ENCODE measurements around the gene HOGA1.
A peak's percentile ranks its signal among the peaks of the same experiment; 100 is the strongest.

- TF ChIP-seq CTCF (IDR thresholded peaks at IDR 0.05; ENCODE audit: insufficient read depth, low read length, poor library complexity, severe bottlenecking) (peak; percentile 70), EZH2phosphoT487 (conservative IDR thresholded peaks at IDR 0.05; ENCODE audit: low read length) (no peak)
Measured at GRCh38 chr10:97572214-97572989, 11.8 kb upstream of the HOGA1 start, which contains the start of gene ANKRD2.

Data from SU-DHL-6 (cell line).